HL-60 (cell line): ENCODE measurements around the gene APPL2.

Experiments used
- DNase-seq, 2 experiments: peaks; one replicate each; pipeline ENCODE4 v3.0.0-alpha.2; 2010 to 2020; ENCODE audit warnings: low read depth in 1 of 2, low spot score in 1 of 2
- H3K27ac ChIP-seq: fragments of 250-450 bp; sonication (Bioruptor Pico); replicated peaks from 2 replicates; pipeline ENCODE4 v1.5.1; 2020; ENCODE audit warnings: mild to moderate bottlenecking, moderate library complexity
- H3K27me3 ChIP-seq: fragments of 250-450 bp; sonication (Bioruptor Pico); 2 replicates; pipeline ENCODE4 v1.5.1; 2021; ENCODE audit warnings: mild to moderate bottlenecking, moderate library complexity; ENCODE audit not compliant: insufficient read depth, poor library complexity, severe bottlenecking
- H3K4me3 ChIP-seq: replicated peaks from 2 replicates; pipeline ENCODE4 v1.5.1; 2011; ENCODE audit warnings: mild to moderate bottlenecking, control low read depth, low read length; ENCODE audit not compliant: insufficient read depth
- GABPA ChIP-seq: IDR thresholded peaks from 2 replicates; pipeline ENCODE4 v1.6.1; 2012; ENCODE audit warnings: low read depth
- POLR2AphosphoS5 ChIP-seq: IDR thresholded peaks from 2 replicates; pipeline ENCODE4 v1.6.1; 2012; ENCODE audit warnings: low read depth
- SPI1 ChIP-seq: IDR thresholded peaks from 2 replicates; pipeline ENCODE4 v1.6.1; 2012; ENCODE audit warnings: low read depth, mild to moderate bottlenecking, borderline replicate concordance
- TF ChIP-seq, protein P1 (sequence below): IDR thresholded peaks from one replicate; pipeline ENCODE4 v1.5.1; 2011; ENCODE audit warnings: low read length, control low read depth, inconsistent platforms; ENCODE audit not compliant: insufficient read depth
- TF ChIP-seq, protein P2 (sequence below): IDR thresholded peaks from 2 replicates; pipeline ENCODE4 v1.6.1; 2012; ENCODE audit warnings: low read depth; ENCODE audit not compliant: insufficient replicate concordance

The APPL2 gene

DNA sequence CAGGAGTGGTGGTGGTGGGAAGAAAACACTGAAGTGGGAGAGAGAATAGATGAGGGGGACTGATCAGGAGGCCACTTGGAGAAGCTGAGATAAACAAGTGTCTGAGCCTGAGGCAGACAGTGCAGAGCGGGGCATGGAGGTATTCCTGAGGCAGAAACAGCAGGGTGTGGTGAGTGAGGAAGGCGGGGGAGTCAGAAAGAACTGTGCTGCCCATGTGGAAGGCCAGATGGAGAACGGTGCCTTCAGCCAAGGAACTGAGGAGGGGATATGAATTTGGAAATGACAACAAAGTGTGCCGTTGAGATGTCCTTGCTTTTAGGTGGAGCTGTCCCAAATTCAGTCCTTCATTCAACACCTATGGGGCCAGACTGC is 13.7 kb downstream of the APPL2 start:
- Histone ChIP-seq H3K27ac (no peak overlapping the region), H3K27me3 (no peaks in the 10 kb centered on the region), H3K4me3 (no peak overlapping the region)
- no peak for TF ChIP-seq SPI1
- no peak for TF ChIP-seq GABPA
- TF ChIP-seq POLR2AphosphoS5 = no peak
- TF ChIP-seq, protein P1, sequence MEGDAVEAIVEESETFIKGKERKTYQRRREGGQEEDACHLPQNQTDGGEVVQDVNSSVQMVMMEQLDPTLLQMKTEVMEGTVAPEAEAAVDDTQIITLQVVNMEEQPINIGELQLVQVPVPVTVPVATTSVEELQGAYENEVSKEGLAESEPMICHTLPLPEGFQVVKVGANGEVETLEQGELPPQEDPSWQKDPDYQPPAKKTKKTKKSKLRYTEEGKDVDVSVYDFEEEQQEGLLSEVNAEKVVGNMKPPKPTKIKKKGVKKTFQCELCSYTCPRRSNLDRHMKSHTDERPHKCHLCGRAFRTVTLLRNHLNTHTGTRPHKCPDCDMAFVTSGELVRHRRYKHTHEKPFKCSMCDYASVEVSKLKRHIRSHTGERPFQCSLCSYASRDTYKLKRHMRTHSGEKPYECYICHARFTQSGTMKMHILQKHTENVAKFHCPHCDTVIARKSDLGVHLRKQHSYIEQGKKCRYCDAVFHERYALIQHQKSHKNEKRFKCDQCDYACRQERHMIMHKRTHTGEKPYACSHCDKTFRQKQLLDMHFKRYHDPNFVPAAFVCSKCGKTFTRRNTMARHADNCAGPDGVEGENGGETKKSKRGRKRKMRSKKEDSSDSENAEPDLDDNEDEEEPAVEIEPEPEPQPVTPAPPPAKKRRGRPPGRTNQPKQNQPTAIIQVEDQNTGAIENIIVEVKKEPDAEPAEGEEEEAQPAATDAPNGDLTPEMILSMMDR = no peak
- TF ChIP-seq, protein P2, sequence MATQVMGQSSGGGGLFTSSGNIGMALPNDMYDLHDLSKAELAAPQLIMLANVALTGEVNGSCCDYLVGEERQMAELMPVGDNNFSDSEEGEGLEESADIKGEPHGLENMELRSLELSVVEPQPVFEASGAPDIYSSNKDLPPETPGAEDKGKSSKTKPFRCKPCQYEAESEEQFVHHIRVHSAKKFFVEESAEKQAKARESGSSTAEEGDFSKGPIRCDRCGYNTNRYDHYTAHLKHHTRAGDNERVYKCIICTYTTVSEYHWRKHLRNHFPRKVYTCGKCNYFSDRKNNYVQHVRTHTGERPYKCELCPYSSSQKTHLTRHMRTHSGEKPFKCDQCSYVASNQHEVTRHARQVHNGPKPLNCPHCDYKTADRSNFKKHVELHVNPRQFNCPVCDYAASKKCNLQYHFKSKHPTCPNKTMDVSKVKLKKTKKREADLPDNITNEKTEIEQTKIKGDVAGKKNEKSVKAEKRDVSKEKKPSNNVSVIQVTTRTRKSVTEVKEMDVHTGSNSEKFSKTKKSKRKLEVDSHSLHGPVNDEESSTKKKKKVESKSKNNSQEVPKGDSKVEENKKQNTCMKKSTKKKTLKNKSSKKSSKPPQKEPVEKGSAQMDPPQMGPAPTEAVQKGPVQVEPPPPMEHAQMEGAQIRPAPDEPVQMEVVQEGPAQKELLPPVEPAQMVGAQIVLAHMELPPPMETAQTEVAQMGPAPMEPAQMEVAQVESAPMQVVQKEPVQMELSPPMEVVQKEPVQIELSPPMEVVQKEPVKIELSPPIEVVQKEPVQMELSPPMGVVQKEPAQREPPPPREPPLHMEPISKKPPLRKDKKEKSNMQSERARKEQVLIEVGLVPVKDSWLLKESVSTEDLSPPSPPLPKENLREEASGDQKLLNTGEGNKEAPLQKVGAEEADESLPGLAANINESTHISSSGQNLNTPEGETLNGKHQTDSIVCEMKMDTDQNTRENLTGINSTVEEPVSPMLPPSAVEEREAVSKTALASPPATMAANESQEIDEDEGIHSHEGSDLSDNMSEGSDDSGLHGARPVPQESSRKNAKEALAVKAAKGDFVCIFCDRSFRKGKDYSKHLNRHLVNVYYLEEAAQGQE = no peak
- DNase-seq = no peak

DNA sequence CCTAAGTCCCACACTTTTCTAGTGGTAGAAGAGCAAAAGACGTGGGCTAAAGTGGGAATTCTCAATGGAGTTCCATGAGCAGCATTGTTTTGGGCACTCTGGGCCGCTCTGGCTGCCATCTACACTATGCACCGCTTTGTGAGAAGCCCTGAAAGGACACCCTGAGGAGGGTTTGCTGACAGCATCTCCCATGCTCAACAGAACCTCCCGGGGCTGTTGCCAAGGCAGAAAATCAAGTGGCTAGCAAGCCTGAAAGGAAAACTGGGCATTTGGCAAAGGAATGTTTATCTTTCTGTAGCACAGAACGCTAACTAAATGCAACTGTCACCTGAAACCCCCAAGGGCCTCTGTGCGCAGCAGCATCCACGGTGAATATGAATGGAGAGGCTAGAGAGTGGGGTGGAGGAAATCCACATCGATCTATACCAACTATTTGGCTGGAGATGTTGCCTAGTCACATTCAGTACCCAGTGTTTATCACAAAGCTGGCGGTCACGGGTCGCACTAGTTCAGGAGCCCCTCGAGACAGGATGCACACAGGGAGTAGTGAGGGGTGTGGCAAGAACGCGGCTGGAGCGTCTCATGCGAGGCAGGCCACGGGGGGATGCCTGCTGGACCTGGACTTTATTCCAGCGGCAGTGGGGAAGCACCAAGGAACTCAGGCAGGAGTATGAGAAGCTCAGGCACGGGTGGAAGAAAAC is 14.2 kb downstream of the APPL2 start:
- no peak for TF ChIP-seq GABPA
- no peak for TF ChIP-seq POLR2AphosphoS5
- TF ChIP-seq, protein P2 = no peak
- no peak for TF ChIP-seq SPI1
- TF ChIP-seq, protein P1 = no peak
- H3K27ac ChIP-seq = no peak overlapping the region
- H3K27me3 ChIP-seq = no peaks in the 10 kb centered on the region
- no peak overlapping the region for H3K4me3 ChIP-seq
- DNase-seq = no peak

DNA sequence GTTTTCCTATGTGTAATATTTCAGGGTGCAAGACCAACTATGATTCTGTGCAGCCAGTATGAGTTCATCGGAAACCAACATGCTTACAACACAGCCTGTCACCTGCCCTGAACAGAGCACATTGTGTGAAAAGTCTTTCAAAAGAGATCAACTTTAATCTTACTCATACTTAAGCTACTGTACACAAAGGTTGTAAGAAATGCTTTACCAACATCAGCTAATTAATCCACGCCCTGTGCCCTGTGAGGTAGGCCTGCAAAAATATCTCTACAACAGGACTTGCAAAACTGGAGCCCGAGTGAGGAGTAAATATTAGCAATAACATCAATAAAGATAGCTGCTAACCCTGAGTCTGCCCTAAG is 15.1 kb downstream of the APPL2 start:
- TF ChIP-seq SPI1 (no peak), POLR2AphosphoS5 (no peak)
- TF ChIP-seq, protein P1 = no peak
- TF ChIP-seq, protein P2 = no peak
- Histone ChIP-seq H3K4me3 (no peak overlapping the region), H3K27ac (no peak overlapping the region), H3K27me3 (no peaks in the 10 kb centered on the region)
- DNase-seq = no peak
